ENCODE data around the gene SLC16A8.

The SLC16A8 gene

DNA sequence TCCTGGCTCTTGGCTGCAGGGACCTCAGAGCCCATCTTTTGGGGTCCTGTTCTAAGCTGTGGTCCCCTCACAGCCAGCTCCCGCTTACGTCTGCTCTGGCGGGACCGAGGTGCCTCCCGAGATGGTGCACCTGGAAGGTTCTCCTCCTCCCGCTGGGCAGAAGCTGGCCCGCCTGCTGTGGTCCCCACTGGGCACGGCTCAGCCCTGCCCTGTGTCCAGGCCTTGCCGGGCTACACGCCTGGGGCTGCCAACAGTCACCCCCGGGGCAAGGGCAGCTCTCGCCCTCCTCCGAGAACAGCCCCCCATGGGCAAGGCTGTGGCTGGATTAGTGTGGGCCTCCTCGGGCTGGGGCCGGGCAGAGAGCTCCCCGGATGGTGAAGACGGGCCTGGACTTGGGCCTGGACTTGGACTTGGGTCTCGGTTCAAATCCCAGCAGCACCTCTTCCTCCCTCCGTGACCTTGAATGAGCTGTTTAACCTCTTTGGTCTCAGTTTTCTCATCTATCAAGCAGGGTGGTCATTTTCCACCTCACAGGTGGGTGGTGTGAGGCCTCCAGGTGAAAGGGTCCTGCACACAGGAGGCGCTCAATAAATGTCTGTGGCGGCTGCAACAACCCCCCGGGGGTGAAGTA, 25.5 kb upstream of the SLC16A8 start (continued):
- TF ChIP-seq ZNF133 (tag by site-specific recombination; IDR thresholded peaks at IDR 0.05) (no peak), KLF8 (tag by site-specific recombination; IDR thresholded peaks at IDR 0.05) (no peak), ZNF596 (tag by site-specific recombination; IDR thresholded peaks at IDR 0.05) (peak; percentile 79), GLIS2 (tag by site-specific recombination; IDR thresholded peaks at IDR 0.05) (peak; percentile 62), ZIC2 (tag by site-specific recombination; IDR thresholded peaks at IDR 0.05) (peak; percentile 46; the same call in 1 of the 2 replicates), ZNF664 (tag by site-specific recombination; IDR thresholded peaks at IDR 0.05) (no peak), ZNF626 (tag by site-specific recombination; IDR thresholded peaks at IDR 0.05) (no peak), KLF9 (tag by site-specific recombination; IDR thresholded peaks at IDR 0.05; ENCODE audit: low read depth) (no peak), KLF1 (tag by site-specific recombination; IDR thresholded peaks at IDR 0.05) (no peak), GFI1B (tag by site-specific recombination; IDR thresholded peaks at IDR 0.05) (no peak), ZNF174 (tag by site-specific recombination; IDR thresholded peaks at IDR 0.05) (no peak)
- TF ChIP-seq, protein P1, sequence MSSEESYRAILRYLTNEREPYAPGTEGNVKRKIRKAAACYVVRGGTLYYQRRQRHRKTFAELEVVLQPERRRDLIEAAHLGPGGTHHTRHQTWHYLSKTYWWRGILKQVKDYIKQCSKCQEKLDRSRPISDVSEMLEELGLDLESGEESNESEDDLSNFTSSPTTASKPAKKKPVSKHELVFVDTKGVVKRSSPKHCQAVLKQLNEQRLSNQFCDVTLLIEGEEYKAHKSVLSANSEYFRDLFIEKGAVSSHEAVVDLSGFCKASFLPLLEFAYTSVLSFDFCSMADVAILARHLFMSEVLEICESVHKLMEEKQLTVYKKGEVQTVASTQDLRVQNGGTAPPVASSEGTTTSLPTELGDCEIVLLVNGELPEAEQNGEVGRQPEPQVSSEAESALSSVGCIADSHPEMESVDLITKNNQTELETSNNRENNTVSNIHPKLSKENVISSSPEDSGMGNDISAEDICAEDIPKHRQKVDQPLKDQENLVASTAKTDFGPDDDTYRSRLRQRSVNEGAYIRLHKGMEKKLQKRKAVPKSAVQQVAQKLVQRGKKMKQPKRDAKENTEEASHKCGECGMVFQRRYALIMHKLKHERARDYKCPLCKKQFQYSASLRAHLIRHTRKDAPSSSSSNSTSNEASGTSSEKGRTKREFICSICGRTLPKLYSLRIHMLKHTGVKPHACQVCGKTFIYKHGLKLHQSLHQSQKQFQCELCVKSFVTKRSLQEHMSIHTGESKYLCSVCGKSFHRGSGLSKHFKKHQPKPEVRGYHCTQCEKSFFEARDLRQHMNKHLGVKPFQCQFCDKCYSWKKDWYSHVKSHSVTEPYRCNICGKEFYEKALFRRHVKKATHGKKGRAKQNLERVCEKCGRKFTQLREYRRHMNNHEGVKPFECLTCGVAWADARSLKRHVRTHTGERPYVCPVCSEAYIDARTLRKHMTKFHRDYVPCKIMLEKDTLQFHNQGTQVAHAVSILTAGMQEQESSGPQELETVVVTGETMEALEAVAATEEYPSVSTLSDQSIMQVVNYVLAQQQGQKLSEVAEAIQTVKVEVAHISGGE (tag by site-specific recombination; conservative IDR thresholded peaks at IDR 0.05; ENCODE audit: low read depth) = no peak
- TF ChIP-seq, protein P2, sequence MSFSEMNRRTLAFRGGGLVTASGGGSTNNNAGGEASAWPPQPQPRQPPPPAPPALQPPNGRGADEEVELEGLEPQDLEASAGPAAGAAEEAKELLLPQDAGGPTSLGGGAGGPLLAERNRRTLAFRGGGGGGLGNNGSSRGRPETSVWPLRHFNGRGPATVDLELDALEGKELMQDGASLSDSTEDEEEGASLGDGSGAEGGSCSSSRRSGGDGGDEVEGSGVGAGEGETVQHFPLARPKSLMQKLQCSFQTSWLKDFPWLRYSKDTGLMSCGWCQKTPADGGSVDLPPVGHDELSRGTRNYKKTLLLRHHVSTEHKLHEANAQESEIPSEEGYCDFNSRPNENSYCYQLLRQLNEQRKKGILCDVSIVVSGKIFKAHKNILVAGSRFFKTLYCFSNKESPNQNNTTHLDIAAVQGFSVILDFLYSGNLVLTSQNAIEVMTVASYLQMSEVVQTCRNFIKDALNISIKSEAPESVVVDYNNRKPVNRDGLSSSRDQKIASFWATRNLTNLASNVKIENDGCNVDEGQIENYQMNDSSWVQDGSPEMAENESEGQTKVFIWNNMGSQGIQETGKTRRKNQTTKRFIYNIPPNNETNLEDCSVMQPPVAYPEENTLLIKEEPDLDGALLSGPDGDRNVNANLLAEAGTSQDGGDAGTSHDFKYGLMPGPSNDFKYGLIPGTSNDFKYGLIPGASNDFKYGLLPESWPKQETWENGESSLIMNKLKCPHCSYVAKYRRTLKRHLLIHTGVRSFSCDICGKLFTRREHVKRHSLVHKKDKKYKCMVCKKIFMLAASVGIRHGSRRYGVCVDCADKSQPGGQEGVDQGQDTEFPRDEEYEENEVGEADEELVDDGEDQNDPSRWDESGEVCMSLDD (tag by site-specific recombination; IDR thresholded peaks at IDR 0.05) = no peak
- TF ChIP-seq, protein P3, sequence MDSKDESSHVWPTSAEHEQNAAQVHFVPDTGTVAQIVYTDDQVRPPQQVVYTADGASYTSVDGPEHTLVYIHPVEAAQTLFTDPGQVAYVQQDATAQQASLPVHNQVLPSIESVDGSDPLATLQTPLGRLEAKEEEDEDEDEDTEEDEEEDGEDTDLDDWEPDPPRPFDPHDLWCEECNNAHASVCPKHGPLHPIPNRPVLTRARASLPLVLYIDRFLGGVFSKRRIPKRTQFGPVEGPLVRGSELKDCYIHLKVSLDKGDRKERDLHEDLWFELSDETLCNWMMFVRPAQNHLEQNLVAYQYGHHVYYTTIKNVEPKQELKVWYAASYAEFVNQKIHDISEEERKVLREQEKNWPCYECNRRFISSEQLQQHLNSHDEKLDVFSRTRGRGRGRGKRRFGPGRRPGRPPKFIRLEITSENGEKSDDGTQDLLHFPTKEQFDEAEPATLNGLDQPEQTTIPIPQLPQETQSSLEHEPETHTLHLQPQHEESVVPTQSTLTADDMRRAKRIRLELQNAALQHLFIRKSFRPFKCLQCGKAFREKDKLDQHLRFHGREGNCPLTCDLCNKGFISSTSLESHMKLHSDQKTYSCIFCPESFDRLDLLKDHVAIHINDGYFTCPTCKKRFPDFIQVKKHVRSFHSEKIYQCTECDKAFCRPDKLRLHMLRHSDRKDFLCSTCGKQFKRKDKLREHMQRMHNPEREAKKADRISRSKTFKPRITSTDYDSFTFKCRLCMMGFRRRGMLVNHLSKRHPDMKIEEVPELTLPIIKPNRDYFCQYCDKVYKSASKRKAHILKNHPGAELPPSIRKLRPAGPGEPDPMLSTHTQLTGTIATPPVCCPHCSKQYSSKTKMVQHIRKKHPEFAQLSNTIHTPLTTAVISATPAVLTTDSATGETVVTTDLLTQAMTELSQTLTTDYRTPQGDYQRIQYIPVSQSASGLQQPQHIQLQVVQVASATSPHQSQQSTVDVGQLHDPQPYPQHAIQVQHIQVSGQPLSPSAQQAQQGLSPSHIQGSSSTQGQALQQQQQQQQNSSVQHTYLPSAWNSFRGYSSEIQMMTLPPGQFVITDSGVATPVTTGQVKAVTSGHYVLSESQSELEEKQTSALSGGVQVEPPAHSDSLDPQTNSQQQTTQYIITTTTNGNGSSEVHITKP (tag by site-specific recombination; IDR thresholded peaks at IDR 0.05) = no peak
- TF ChIP-seq, protein P4, sequence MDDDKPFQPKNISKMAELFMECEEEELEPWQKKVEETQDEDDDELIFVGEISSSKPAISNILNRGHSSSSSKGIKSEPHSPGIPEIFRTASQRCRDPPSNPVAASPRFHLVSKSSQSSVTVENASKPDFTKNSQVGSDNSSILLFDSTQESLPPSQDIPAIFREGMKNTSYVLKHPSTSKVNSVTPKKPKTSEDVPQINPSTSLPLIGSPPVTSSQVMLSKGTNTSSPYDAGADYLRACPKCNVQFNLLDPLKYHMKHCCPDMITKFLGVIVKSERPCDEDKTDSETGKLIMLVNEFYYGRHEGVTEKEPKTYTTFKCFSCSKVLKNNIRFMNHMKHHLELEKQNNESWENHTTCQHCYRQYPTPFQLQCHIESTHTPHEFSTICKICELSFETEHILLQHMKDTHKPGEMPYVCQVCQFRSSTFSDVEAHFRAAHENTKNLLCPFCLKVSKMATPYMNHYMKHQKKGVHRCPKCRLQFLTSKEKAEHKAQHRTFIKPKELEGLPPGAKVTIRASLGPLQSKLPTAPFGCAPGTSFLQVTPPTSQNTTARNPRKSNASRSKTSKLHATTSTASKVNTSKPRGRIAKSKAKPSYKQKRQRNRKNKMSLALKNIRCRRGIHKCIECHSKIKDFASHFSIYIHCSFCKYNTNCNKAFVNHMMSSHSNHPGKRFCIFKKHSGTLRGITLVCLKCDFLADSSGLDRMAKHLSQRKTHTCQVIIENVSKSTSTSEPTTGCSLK (tag by site-specific recombination; IDR thresholded peaks at IDR 0.05) = no peak

All from HEK293 (cell line).